ENCODE results near the gene ALDOC. TPM values are rescaled to one million over a fixed set of nuclear protein-coding genes. Genes with fewer than 3 reads are reported as not detected.

Gene ALDOC
- total and polyA plus RNA-seq, 2 of the 13 experiments (the other 11 are each of a cell fraction or from before 2014, with no cell fraction given): 15.4 to 60.9 TPM

- no peak for TF ChIP-seq ZNF660 (CRISPR knock-in tag; IDR thresholded peaks at IDR 0.05; ENCODE audit: borderline replicate concordance, low read depth)
- TF ChIP-seq ZBED4 (CRISPR knock-in tag; IDR thresholded peaks at IDR 0.05; ENCODE audit: borderline replicate concordance): no peak
- 0 out of 2 replicates have a peak, but pooled peaks have one; percentile 36 for TF ChIP-seq BRD4 (CRISPR knock-in tag; IDR thresholded peaks at IDR 0.05)
- TF ChIP-seq ADNP (CRISPR knock-in tag; IDR thresholded peaks at IDR 0.05): no peak
- TF ChIP-seq ZUFSP (CRISPR knock-in tag; IDR thresholded peaks at IDR 0.05; ENCODE audit: borderline replicate concordance): no peak
- TF ChIP-seq, protein P1, sequence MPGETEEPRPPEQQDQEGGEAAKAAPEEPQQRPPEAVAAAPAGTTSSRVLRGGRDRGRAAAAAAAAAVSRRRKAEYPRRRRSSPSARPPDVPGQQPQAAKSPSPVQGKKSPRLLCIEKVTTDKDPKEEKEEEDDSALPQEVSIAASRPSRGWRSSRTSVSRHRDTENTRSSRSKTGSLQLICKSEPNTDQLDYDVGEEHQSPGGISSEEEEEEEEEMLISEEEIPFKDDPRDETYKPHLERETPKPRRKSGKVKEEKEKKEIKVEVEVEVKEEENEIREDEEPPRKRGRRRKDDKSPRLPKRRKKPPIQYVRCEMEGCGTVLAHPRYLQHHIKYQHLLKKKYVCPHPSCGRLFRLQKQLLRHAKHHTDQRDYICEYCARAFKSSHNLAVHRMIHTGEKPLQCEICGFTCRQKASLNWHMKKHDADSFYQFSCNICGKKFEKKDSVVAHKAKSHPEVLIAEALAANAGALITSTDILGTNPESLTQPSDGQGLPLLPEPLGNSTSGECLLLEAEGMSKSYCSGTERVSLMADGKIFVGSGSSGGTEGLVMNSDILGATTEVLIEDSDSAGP (CRISPR knock-in tag; IDR thresholded peaks at IDR 0.05; ENCODE audit: borderline replicate concordance): peak; percentile 57; the same call in 1 of the 2 replicates
- TF ChIP-seq, protein P2, sequence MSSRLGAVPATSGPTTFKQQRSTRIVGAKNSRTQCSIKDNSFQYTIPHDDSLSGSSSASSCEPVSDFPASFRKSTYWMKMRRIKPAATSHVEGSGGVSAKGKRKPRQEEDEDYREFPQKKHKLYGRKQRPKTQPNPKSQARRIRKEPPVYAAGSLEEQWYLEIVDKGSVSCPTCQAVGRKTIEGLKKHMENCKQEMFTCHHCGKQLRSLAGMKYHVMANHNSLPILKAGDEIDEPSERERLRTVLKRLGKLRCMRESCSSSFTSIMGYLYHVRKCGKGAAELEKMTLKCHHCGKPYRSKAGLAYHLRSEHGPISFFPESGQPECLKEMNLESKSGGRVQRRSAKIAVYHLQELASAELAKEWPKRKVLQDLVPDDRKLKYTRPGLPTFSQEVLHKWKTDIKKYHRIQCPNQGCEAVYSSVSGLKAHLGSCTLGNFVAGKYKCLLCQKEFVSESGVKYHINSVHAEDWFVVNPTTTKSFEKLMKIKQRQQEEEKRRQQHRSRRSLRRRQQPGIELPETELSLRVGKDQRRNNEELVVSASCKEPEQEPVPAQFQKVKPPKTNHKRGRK (CRISPR knock-in tag; IDR thresholded peaks at IDR 0.05): no peak
- no peak for TF ChIP-seq ATF4 (CRISPR knock-in tag; IDR thresholded peaks at IDR 0.05)
- no peak for TF ChIP-seq ZSCAN5A (CRISPR knock-in tag; IDR thresholded peaks at IDR 0.05; ENCODE audit: borderline replicate concordance)
- TF ChIP-seq, protein P3, sequence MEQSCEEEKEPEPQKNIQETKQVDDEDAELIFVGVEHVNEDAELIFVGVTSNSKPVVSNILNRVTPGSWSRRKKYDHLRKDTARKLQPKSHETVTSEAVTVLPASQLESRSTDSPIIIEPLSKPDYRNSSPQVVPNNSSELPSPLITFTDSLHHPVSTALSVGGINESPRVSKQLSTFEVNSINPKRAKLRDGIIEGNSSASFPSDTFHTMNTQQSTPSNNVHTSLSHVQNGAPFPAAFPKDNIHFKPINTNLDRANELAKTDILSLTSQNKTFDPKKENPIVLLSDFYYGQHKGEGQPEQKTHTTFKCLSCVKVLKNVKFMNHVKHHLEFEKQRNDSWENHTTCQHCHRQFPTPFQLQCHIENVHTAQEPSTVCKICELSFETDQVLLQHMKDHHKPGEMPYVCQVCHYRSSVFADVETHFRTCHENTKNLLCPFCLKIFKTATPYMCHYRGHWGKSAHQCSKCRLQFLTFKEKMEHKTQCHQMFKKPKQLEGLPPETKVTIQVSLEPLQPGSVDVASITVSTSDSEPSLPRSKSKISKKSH (CRISPR knock-in tag; IDR thresholded peaks at IDR 0.05; ENCODE audit: borderline replicate concordance): peak; percentile 19; the same call in 1 of the 2 replicates
- no peak for TF ChIP-seq SMC3 (IDR thresholded peaks at IDR 0.05; ENCODE audit: low read length)
- no peak for TF ChIP-seq ZNF326 (CRISPR knock-in tag; IDR thresholded peaks at IDR 0.05; ENCODE audit: borderline replicate concordance)
- TF ChIP-seq ELF1 (CRISPR knock-in tag; IDR thresholded peaks at IDR 0.05): peak; percentile 54; the same call in 1 of the 2 replicates
- peak; percentile 47; the same call in 1 of the 2 replicates for TF ChIP-seq KAT8 (CRISPR knock-in tag; IDR thresholded peaks at IDR 0.05)
These were observed at the start of gene ALDOC (continued) for GRCh38 chr17:28576758-28577465.
